OCI-LY7 (cell line): ENCODE data around the gene PDE11A.

ENCODE experiments used
- EZH2phosphoT487 ChIP-seq: fragments of 200-600 bp; sonication (generic); IDR thresholded peaks from 2 replicates; pipeline ENCODE4 v1.6.1; 2018; ENCODE audit warnings: low read depth, borderline replicate concordance, mild to moderate bottlenecking, mixed run types, antibody characterized with exemption, low read length, moderate library complexity, mixed read lengths
- TF ChIP-seq, protein P1 (sequence below): fragments of 200-600 bp; sonication (generic); conservative IDR thresholded peaks from 2 replicates; pipeline ENCODE4 v1.5.1; 2014; ENCODE audit warnings: mild to moderate bottlenecking, antibody characterized with exemption, low read length, moderate library complexity, mixed read lengths

- TF ChIP-seq, protein P1, sequence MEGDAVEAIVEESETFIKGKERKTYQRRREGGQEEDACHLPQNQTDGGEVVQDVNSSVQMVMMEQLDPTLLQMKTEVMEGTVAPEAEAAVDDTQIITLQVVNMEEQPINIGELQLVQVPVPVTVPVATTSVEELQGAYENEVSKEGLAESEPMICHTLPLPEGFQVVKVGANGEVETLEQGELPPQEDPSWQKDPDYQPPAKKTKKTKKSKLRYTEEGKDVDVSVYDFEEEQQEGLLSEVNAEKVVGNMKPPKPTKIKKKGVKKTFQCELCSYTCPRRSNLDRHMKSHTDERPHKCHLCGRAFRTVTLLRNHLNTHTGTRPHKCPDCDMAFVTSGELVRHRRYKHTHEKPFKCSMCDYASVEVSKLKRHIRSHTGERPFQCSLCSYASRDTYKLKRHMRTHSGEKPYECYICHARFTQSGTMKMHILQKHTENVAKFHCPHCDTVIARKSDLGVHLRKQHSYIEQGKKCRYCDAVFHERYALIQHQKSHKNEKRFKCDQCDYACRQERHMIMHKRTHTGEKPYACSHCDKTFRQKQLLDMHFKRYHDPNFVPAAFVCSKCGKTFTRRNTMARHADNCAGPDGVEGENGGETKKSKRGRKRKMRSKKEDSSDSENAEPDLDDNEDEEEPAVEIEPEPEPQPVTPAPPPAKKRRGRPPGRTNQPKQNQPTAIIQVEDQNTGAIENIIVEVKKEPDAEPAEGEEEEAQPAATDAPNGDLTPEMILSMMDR: no peak
- TF ChIP-seq EZH2phosphoT487: no peak
Measured at GRCh38 chr2:177914247-177914646, 158.3 kb downstream of the PDE11A start.
